Keratinocyte (primary cell): Measurements from ENCODE around the gene GNG10. TPM values are rescaled to one million over a fixed set of nuclear protein-coding genes. Genes with fewer than 3 reads are reported as not detected.

Source experiments
- DNase-seq: peaks from one replicate; pipeline ENCODE4 v3.0.0-alpha.2; 2011; ENCODE audit warnings: low read depth, missing footprints, low spot score
- FAIRE-seq: peaks from 2 replicates; lab custom pipeline; 2011; peaks lifted over from hg19 to GRCh38; lab: Jason Lieb, UNC
- H2AFZ ChIP-seq: 2 replicates; pipeline ENCODE4 v1.6.0; 2012; ENCODE audit warnings: low read length, control low read depth, inconsistent platforms; ENCODE audit not compliant: control insufficient read depth
- H3K27ac ChIP-seq: 2 replicates; pipeline ENCODE4 v1.5.1; 2011; ENCODE audit warnings: low read length; ENCODE audit not compliant: control insufficient read depth, insufficient read depth
- H3K27me3 ChIP-seq: 3 replicates; pipeline ENCODE4 v1.6.0; 2011; ENCODE audit warnings: low read length; ENCODE audit not compliant: control insufficient read depth, insufficient read depth; ENCODE audit errors: extremely low read depth
- H3K36me3 ChIP-seq, 2 experiments: 2 replicates in 1 of 2; 3 replicates in 1 of 2; pipeline ENCODE4 v1.5.1; 2011; ENCODE audit warnings: low read length in 2 of 2, mild to moderate bottlenecking in 1 of 2; ENCODE audit not compliant: control insufficient read depth in 2 of 2, insufficient read depth in 2 of 2; ENCODE audit errors: extremely low read depth in 1 of 2
- H3K4me1 ChIP-seq: 3 replicates; pipeline ENCODE4 v1.5.1; 2011; ENCODE audit warnings: low read length; ENCODE audit not compliant: control insufficient read depth, insufficient read depth; ENCODE audit errors: extremely low read depth
- H3K4me2 ChIP-seq: 3 replicates; pipeline ENCODE4 v1.6.0; 2011; ENCODE audit warnings: low read depth, low read length; ENCODE audit not compliant: control insufficient read depth, insufficient read depth; ENCODE audit errors: extremely low read depth
- H3K4me3 ChIP-seq, 3 experiments: fragments of 200-600 bp in 1 of 3; sonication (generic) in 1 of 3; 2 replicates in 2 of 3; 3 replicates in 1 of 3; pipeline ENCODE4 v1.5.1; 2011 to 2016; ENCODE audit warnings: low read length in 3 of 3, mild to moderate bottlenecking in 3 of 3, control low read depth in 2 of 3, inconsistent platforms in 1 of 3, low read depth in 1 of 3, mixed read lengths in 1 of 3, mixed run types in 1 of 3, moderate library complexity in 1 of 3; ENCODE audit not compliant: control insufficient read depth in 2 of 3, insufficient read depth in 2 of 3; ENCODE audit errors: extremely low read depth in 1 of 3
- H3K79me2 ChIP-seq: 2 replicates; pipeline ENCODE4 v1.6.0; 2012; ENCODE audit warnings: low read length; ENCODE audit not compliant: control insufficient read depth, insufficient read depth
- H3K9ac ChIP-seq: 3 replicates; pipeline ENCODE4 v1.6.0; 2011; ENCODE audit warnings: low read length; ENCODE audit not compliant: control insufficient read depth, insufficient read depth; ENCODE audit errors: extremely low read depth
- H3K9me1 ChIP-seq: 3 replicates; pipeline ENCODE4 v1.6.0; 2011; ENCODE audit warnings: low read length; ENCODE audit not compliant: control insufficient read depth, insufficient read depth; ENCODE audit errors: extremely low read depth
- H3K9me3 ChIP-seq: 2 replicates; pipeline ENCODE4 v1.5.1; 2012; ENCODE audit warnings: low read depth, low read length; ENCODE audit not compliant: control insufficient read depth
- H4K20me1 ChIP-seq: 3 replicates; pipeline ENCODE4 v1.6.0; 2011; ENCODE audit warnings: low read length; ENCODE audit not compliant: control insufficient read depth, insufficient read depth; ENCODE audit errors: extremely low read depth
- EZH2 ChIP-seq: IDR thresholded peaks from one replicate; pipeline ENCODE4 v1.6.1; 2012; ENCODE audit warnings: inconsistent platforms, mild to moderate bottlenecking, low read length, moderate library complexity
- dilution Hi-C: fragments of 300-500 bp; cut with MboI; formaldehyde crosslinking; loops from one replicate; pipeline ENCODE4 v1.7.0; 2020; ENCODE audit warnings: low sequenced_read_pairs; ENCODE audit not compliant: extremely low pct_ligation_motif_present
- polyA plus RNA-seq, 5 experiments: library from polyadenylated mRNA; depleted of rRNA in 3 of 5; stranded (reverse) in 3 of 5; stranded (forward) in 1 of 5; unstranded in 1 of 5; fragments of >200 nt; gene quantifications; 1 replicate in 1 of 5; 2 replicates in 3 of 5; 3 replicates in 1 of 5; pipeline versions ENCODE4 v1.2.1 to v1.2.3, GENCODE V29; 2011 to 2012; ENCODE audit warnings: missing spikeins in 2 of 5, low read depth in 1 of 5, low replicate concordance in 1 of 5
- TF ChIP-seq, protein P1 (sequence below), 3 experiments: IDR thresholded peaks in 1 of 3; conservative IDR thresholded peaks in 1 of 3; optimal IDR thresholded peaks in 1 of 3; 2 replicates in 2 of 3; 3 replicates in 1 of 3; pipeline versions ENCODE3 to v1.5.1; 2011; ENCODE audit warnings: low read length in 3 of 3, mild to moderate bottlenecking in 3 of 3, moderate library complexity in 2 of 3, control low read depth in 1 of 3, inconsistent platforms in 1 of 3; ENCODE audit not compliant: insufficient read depth in 2 of 3; ENCODE audit errors: extremely low read depth in 1 of 3

The GNG10 gene
- polyA plus RNA-seq, 1 donor (not counting 4 experiments of a cell fraction or from before 2014, with no cell fraction given) = 89.8 TPM

DNA sequence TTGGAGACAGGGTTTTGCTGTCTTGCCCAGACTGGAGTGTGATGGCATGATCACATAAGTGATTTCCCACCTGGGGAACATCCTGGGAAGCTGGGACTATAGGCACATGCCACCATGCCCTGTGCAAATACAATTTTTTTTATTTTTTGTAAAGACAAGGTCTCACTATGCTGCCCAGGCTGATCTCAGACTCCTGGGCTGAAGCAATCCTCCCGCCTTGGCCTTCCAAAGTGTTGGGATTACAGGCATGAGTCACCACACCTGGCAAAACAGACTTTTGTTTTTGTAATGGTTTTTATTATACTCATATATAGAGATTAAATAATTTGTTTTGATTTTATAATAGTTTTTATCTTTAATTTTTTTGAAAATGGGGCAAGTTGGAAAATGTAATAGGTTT lies 15.6 kb upstream of the GNG10 start:
- peaks cover 13 to 28% of the 10 kb centered on the region in 2 experiments for H3K36me3 ChIP-seq
- H3K4me1 ChIP-seq = no peaks in the 10 kb centered on the region
- no peak overlapping the region for H3K27ac ChIP-seq
- H3K9me1 ChIP-seq = peaks cover 2% of the 10 kb centered on the region
- H3K4me2 ChIP-seq = no peak overlapping the region
- no peak for FAIRE-seq
- no peaks in the 10 kb centered on the region for H4K20me1 ChIP-seq
- no peaks in the 10 kb centered on the region for H3K9me3 ChIP-seq
- peaks cover 18% of the 10 kb centered on the region for H3K79me2 ChIP-seq
- H3K4me3 ChIP-seq = no peak overlapping the region
- no peak overlapping the region for H2AFZ ChIP-seq
- dilution Hi-C loops = no loop called here
- DNase-seq = no peak
- no peak overlapping the region for H3K9ac ChIP-seq
- H3K27me3 ChIP-seq = no peaks in the 10 kb centered on the region
- TF ChIP-seq, protein P1, sequence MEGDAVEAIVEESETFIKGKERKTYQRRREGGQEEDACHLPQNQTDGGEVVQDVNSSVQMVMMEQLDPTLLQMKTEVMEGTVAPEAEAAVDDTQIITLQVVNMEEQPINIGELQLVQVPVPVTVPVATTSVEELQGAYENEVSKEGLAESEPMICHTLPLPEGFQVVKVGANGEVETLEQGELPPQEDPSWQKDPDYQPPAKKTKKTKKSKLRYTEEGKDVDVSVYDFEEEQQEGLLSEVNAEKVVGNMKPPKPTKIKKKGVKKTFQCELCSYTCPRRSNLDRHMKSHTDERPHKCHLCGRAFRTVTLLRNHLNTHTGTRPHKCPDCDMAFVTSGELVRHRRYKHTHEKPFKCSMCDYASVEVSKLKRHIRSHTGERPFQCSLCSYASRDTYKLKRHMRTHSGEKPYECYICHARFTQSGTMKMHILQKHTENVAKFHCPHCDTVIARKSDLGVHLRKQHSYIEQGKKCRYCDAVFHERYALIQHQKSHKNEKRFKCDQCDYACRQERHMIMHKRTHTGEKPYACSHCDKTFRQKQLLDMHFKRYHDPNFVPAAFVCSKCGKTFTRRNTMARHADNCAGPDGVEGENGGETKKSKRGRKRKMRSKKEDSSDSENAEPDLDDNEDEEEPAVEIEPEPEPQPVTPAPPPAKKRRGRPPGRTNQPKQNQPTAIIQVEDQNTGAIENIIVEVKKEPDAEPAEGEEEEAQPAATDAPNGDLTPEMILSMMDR (optimal IDR thresholded peaks at IDR 0.05 in 1 of 3, IDR thresholded peaks at IDR 0.05 in 1 of 3, conservative IDR thresholded peaks at IDR 0.05 in 1 of 3; ENCODE audit: extremely low read depth in 1 of 3, insufficient read depth in 2 of 3, low read length in 3 of 3) = no peak
- no peak for TF ChIP-seq EZH2

DNA sequence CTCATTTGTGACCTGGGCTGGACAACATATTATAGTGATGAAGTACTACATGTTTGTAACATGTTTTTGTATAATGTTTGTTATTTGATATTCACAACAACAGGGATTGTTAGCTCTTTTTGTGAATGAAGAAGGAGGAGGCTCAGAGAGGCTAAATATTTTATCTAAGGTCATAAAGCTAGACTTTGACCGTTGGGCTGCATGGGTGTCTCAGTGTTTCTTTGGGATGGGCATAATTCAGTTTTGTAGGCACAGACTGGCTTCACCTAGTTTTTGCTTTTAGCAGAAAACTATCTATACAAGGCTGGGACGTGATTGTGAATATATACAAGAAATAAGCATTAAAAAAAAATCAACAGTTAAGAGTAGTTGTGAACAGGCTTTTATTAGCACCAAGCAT lies 15.0 kb upstream of the GNG10 start:
- H2AFZ ChIP-seq = no peak overlapping the region
- peaks cover 18% of the 10 kb centered on the region for H3K79me2 ChIP-seq
- no peak overlapping the region for H3K4me2 ChIP-seq
- TF ChIP-seq, protein P1 (optimal IDR thresholded peaks at IDR 0.05 in 1 of 3, IDR thresholded peaks at IDR 0.05 in 1 of 3, conservative IDR thresholded peaks at IDR 0.05 in 1 of 3; ENCODE audit: extremely low read depth in 1 of 3, insufficient read depth in 2 of 3, low read length in 3 of 3) = no peak
- no peak for TF ChIP-seq EZH2
- peaks cover 13 to 28% of the 10 kb centered on the region in 2 experiments for H3K36me3 ChIP-seq
- FAIRE-seq (no peak), DNase-seq (no peak)
- no peak overlapping the region for H3K4me3 ChIP-seq
- H3K27ac ChIP-seq = no peak overlapping the region
- no peaks in the 10 kb centered on the region for H4K20me1 ChIP-seq
- H3K9me1 ChIP-seq = peaks cover 2% of the 10 kb centered on the region
- H3K9ac ChIP-seq = no peak overlapping the region
- dilution Hi-C loops = no loop called here
- no peaks in the 10 kb centered on the region for H3K9me3 ChIP-seq
- no peaks in the 10 kb centered on the region for H3K4me1 ChIP-seq
- H3K27me3 ChIP-seq = no peaks in the 10 kb centered on the region
